ENCODE results near the gene MPV17. TPM values are rescaled to one million over a fixed set of nuclear protein-coding genes. Genes with fewer than 3 reads are reported as not detected.
A peak's percentile ranks its signal among the peaks of the same experiment; 100 is the strongest.
"Not testable (repeated sequence)": the region's sequence is repeated elsewhere in the genome, so short reads cannot be mapped to it uniquely, and the experiment has no call there.

MPV17 gene, protein sequence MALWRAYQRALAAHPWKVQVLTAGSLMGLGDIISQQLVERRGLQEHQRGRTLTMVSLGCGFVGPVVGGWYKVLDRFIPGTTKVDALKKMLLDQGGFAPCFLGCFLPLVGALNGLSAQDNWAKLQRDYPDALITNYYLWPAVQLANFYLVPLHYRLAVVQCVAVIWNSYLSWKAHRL
- 65.6 and 76.2 TPM in 2 replicates for polyA plus RNA-seq (2014; cell fraction: cytosol; rRNA removed)
- polyA plus RNA-seq (2014; cell fraction: nucleus; rRNA removed): 122 and 139 TPM in 2 replicates

DNA sequence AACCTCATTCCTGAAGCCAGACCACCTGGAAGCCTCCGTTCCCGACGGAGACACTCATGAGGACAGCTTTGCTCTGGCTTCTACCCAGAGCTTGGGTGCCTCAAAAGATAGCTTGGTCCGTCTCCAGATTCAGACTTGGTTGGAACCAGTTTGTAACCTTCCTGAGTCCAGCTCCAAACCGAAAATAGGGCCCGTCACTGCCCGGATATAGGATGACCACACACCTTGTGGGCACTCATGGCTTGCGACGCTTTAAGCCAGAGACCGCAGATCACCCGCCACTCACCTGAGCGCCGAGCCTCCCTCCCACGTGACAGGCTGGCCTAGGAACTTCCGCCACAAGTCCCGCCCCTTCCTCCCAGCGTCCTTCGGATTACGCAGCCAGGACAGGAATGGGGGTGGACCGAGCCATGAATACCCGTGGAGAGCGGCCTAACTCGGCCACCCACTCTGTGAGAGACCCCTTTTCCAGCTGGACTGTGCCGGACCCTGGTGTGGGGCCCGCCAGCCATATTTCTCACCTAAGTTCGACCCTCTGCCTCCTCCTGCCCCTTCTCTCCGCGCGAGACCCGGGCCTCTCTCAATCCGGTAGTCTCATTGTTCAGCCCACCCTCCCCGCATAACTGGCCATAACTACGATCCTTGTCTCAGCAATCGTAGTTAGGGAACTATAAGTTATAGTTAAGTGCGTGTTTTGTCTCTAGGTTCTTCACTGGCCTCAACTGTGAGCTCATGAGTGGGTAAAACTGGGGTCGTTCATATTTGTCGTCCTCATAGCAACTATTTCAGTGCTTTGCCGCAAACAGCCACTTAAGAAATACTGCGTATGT, at the start of gene MPV17:
Gene MPV17, minus strand, starts transcription at position 332 of the 830 bp plus-strand sequence. CDS start 580 bp downstream, outside the sequence.
- DNase-seq (ENCODE audit: low spot score): peak; percentile 86

DNA sequence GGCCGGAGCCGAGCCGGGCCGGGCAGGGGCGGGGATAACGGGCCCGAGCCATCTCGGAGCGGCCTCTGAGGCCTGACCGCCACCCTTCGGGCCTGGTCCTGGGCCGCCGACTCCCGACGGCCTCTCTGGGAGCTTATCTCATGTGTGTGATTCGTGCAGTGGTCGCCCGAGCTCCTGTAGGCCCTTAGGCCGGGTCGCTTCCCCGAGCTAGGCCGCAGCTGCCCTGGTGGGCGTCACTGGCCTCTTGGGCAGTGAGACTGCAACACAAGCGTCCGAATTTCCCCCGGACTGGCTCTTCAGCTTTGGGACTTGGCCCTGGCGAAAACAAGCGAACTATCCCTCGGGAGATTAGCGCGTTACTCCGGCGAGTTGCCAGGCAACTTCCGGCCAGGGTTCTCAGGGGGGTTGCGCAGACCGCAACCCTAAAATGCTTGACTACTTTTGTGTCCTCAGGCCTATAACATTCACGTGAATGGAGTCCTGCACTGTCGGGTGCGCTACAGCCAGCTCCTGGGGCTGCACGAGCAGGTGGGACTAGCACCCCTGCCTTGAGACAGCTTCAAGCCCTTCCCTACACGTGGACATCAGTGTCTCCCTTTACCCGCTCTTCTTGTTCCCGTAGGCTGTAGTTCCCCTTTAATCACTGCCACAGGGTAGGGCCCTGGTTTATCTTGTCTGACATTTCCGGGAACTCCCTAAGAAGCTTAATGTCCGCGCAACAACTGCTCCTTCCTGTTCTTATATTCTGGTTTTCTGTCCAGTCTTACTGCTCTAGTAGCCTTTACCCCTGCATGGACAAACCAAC, 48.1 kb upstream of the MPV17 start:
- DNase-seq (ENCODE audit: low spot score): no peak

DNA sequence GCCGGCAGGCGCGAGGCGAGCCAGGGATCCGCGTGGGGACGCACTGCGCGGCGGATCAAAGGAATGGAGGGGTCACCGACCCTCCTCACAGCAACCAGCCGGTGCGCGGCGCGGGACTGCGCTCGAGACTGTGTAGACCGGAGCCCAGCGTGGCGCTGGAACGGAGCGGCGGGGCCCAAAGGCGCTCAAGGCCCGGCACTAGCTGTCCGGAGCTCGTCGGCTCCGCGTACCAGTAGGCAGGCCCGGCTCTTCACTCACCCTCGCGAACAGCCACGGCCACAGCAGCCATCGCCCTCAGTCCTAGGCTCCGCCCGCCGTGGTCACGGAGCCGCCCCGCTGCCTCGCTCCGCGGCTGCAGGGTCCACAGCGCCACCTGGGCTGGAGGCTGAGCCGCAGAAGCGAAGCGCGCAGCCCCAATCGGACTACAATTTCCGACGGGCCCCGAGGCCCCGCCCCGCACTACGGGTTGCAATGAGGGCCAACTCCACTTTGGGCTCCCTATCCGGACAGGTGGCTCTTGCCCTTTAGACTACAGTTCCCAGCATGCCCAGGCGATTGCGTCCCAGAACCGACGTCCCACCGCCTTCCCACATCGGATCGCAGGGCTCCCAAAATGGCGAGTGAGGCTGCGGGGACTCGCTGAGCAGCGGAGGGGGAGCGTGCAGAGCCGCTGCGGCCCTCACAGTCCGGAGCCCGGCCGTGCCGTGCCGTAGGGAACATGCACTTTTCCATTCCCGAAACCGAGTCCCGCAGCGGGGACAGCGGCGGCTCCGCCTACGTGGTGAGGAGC, 47.3 kb upstream of the MPV17 start, which contains the start of the genes EIF2B4 and SNX17:
Gene EIF2B4, minus strand, starts transcription at position 313 of the 790 bp plus-strand sequence. Its CDS starts 24 bp downstream, at position 289.
Gene SNX17, plus strand, starts transcription at position 591 of the 790 bp plus-strand sequence. Its CDS starts 128 bp downstream, at position 719.
- peak; percentile 97 for DNase-seq (ENCODE audit: low spot score)

DNA sequence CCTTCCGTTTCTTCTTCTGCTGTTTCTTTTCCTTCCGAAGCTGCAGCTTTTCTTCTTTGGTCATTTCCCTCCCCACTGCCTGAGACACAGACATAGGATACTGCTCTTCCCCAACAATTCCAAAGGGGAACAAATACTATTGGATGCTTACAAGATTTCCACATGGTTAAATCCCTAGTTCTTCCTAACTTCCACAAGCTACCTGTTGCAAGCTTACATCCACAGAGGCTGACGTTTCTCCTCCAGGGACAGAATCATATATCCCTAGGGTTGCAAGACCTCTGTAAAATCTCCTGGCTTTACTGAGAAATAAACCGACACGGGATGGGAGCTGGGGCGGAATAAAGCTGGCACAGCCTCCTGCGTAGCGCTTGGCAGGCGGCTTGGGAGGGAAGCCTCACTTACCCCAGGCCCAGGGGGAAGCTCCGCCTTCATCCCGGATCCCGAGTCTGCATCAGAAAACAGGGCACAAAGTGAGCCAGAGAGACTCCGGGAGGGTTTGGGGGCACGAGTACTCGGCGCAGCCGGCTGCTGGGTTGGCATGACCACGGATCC, 46.7 kb upstream of the MPV17 start:
- DNase-seq (ENCODE audit: low spot score): no peak

DNA sequence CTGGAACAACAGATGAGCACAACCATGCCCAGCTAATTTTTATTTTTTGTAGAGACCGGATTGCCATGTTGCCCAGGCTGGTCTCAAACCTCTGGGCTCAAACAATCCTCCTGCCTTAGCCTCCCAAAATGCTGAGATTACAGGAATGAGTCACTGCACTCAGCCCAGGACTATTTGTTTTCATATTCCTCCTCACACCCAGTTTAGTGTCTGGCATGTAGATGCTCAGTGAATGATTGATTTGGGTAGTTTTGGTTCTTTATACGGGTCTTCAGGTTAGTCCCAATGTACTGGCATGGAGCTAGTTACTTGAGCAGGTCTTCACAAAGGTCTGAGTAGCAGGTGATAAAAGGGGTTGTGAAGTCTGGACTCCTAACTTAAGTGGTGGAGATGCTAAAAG, 41.0 kb upstream of the MPV17 start:
- DNase-seq (ENCODE audit: low spot score): no peak

DNA sequence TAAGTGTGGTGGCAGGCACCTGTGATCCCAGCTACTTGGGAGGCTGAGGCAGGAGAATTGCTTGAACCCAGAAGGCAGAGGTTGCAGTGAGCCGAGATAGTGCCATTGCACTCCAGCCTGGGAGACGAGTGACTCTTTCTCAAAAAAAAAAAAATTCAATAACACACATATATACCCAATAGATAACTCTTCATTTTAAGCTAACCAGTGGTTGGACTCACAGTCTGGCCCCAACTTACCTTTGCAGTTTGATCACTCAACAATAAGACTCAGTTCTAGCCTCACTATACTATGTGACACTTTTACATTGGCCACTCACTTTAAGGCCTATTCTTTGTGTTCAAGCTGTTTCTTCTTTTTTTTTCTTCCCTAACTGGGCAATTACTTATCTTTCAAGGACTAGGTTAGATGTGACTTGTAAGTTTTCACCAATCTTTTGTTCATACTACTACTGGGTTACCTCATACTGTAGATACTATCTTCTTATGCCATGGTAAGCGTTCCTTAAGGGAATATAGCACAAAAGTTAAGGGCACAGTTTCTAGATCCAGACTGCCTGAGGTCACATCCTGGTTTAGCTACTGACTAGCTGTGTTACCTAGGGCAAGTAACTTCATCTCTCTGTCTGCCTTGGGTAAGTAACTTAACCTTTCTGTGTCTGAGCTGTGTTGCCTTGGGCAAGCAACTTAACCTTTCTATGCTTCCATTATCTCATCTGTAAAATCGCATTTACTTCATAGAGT, 40.0 kb upstream of the MPV17 start:
- DNase-seq (ENCODE audit: low spot score): no peak

DNA sequence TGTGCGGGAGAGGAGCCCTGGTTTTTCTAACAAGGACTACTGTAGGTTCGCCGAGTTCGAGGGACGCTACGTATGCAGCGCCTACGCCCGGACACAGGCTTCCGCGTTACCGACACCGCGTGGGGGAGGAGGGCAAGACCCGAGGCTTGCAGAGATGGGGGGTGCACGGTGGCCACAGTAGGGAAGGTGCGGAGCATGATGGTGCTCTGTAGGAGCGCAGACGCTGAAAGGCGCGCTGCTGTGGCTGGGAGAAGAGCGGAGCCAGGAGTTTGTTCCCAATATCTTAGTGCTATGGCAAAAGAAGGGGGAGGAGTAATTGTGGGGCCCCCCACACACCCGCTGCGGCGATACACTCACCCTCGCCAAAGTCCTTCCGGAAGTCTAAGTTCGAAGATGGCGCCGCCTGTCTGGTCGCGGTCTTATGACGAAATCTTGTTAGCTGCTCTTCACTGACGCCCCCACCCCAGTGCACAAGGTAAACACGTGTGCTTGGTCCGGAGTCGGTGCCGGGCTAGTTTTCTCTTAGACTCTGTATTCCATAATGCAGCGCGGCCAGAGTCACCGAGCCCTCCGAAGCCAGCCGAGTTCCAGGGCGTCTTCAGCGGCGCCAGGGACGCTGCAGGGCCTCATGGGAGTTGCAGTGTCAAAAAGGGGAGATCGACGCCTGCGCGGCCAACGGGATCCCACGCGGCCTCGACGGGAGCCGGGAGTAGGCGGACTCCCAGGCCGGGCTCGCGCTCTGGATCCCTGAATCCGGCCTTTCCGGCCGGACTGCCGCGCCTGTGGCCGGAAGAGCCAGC, 33.7 kb upstream of the MPV17 start, which contains the start of gene GTF3C2:
Gene GTF3C2, minus strand, starts transcription at position 383 of the 800 bp plus-strand sequence. CDS start 13,210 bp downstream, outside the sequence.
- DNase-seq (ENCODE audit: low spot score): peak; percentile 98

DNA sequence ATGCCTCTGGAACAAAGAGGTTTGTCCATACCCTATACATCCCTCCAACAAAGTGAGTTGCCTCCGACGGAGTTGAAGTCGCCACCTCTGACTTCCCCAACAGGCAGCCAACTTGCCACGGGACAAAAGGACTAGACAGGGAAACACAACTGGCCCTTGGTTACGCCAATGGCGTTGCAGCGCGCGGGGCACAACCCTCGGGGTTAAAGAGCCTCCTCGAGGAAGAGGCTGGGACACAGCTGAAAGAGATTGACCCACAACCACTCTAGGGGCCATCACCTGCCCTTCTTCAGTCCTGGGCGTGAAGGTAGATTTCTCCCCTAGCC, 33.1 kb upstream of the MPV17 start:
- DNase-seq (ENCODE audit: low spot score): peak; percentile 44

DNA sequence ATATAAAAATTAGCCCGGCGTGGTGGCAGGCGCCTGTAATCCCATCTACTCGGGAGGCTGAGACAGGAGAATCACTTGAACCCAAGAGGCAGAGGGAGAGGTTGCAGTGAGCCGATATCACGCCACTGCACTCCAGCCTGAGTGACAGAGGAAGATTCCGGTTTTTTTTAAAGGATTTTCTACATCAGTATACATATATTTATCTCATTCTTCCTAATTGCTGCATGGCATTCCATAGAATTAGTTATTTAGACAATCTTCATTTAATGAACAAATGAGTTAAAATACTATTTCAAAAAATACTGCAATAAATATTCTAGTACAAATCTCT, 31.7 kb upstream of the MPV17 start:
- no peak for DNase-seq (ENCODE audit: low spot score)

DNA sequence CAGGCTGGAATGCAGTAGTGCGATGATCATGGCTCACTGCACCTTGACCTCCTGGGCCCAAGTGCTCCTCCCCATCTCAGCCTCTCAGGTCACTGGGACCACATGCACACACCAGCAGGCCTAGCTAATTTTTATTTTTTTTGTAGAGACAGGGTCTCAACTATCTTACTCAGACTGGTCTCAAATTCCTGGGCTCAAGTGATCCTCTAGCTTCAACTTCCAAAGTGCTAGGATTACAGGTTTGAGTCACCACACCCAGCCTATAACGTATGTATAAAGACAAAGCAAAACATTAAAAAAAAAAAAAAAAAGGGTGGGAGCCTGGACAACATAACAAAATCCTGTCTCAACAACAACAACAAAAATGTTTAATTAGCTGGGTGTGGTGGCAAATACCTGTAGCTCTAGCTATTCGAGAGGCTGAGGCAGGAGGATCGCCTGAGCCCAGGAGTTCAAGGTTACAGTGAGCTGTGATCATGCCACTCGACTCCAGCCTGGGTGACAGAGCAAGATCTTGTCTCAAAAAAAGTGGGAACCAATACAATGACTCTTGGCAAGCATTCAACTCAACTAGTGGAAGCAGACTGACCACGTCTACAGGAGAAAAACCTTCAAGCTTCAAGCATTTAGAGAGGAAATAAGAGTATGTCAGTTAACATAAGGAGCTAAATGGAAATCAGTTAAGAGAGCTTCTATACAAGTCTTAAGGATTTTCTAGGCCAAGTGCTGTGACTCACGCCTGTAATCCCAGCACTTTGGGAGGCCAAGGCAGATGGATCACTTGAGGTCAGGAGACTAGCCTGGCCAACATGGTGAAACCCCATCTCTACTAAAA, 31.1 kb upstream of the MPV17 start:
- no peak for DNase-seq (ENCODE audit: low spot score)

DNA sequence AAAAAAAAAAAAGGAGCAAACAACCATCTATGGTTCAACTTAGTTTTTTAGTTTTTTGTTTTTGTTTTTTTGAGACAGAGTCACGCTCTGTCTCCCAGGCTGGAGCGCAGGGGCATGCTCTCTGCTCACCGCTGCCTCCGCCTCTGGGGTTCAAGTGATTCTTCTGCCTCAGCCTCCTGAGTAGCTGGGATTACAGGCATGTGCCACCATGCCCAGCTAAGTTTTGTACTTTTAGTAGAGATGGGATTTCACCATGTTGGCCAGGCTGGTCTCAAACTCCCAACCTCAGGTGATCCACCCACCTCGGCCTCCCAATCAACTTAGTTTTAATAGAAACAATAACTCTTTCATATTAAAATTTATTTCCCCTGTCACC, 30.5 kb upstream of the MPV17 start:
- not testable (repeated sequence) for DNase-seq (ENCODE audit: low spot score)

DNA sequence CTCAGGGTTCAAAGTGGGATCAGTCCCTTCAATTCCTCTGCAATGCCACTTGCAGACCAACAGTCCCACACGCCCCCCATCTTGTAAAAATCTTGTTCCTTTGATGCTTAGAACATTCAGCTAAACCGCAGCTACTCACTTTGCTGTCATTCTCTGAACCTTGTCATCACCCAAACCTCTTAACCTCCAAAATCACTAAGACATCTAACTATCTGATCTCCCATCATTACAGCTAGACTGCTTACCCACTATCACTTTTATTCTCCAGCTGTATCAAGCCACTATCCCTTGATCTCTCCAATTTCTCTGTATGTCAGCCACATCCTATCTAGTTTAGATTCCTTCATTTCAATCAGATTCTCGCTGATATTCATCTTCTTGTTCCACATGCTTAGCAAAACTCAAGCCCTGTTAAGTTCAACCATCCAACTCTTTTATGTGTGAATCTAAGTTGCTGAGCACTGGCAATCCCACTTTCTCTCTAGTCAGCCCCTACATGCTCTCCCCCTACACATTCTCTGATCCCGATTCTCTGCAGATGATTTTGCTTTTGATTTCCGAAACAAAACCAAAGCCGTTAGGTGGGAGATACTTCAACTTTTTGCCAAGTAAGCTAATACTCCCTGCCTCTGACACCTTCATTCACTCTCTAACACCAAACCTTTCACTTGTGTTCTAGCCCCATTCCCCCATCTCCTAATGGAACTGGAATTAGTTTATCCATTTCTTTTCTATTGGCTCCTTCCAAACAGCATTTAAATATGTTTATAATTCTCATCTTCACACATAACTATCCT, 29.1 kb upstream of the MPV17 start:
- DNase-seq (ENCODE audit: low spot score): no peak

DNA sequence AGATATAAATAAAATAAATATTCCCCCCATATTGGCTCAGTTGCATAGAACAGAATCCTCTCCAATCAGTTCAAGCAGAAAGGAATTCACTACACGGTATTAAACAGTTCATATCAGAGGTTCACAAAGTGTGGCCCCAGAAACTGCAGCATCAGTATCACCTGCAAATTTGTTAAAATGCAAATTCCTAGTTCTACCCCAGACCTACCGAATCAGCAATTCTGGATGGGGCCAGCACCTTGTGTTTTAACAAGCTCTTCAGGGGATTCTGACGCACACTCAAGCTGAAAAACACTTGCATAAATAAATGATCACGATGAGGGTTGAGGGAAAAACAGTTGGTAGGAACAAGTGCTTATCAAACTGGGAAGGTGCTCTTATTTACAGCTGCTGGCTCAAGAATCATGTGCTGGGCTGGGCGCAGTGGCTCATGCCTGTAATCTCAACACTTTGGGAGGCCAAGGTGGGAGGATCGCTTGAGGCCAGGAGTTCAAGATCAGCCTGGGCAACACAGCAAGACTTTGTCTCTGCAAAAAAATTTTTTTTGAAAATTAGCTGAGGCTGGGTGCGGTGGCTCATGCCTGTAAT, 27.3 kb upstream of the MPV17 start:
- DNase-seq (ENCODE audit: low spot score): no peak

DNA sequence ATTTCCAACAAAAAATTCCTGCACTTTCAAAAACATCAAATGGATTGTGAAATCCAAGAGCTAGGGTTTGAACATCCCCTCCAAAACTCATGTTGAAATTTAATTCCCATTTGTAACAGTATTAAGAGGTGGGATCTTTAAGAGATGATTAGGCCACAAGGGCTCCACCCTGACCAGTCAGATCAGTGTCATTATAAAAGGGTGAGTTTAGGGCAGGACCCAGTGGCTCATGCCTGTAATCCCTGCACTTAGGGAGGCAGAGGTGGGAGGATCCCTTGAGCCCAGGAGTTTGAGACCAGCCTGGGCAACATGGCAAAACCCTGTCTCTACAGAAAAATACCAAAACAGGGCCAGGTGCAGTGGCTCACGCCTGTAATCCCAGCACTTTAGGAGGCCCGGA, 24.7 kb upstream of the MPV17 start:
- DNase-seq (ENCODE audit: low spot score): no peak

DNA sequence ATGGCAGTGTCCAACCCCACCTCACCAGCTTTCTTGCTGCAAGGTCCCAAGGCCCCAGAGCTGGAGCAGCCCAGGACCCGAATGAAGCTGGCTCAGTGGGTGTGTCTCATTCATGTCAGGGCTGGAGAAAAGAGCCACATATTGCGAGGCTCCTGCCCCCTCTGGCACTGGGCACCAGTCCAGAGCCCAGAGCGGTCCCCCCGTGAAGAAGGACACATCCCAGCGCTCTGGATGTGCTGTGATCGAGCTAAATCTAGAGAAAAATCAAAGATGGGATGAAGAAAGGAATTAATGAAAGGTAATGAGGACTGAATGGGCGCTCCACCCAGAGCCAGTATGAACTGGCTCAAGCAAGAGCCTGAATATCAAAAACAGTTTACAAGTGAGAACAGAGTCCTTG, 13.3 kb upstream of the MPV17 start:
- no peak for DNase-seq (ENCODE audit: low spot score)

DNA sequence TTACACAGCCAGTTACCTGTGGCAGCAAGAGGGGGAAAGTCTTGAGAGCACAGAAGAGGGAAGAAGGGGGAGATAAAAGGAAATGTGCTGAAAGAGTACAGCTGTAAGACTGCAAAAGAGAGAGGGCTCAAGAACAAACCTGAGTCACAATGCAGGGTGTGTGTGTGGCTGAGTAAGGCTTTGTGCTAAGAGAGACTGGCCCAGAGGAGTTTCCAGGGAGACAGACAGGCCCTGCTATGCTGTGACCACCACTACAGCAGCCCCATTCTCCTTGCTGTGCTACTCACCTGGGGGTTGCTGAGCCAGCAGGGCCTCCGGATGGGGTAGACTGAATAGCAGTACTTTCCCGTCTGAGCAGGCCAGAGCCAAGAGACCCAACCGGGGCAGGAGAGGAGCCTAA, 12.4 kb upstream of the MPV17 start:
- no peak for DNase-seq (ENCODE audit: low spot score)

DNA sequence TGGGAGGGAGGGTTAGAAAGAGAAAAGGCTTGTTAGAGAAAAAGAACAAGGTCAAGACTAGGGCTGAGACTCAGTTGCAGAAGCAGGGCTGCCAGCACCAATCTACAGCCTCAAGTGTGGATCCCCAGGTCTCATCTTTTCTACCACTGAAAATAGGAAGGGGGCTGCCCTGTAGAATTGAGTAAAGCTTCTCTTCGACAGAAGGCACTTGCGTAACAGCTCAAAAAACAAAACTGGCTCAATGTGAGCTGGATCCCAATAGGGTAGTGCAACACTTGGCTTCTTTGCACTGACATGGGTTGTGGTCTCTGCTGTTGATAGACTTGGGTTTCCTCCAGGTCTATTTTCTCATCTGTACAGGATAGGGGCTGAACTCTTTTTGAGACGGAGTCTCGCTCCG, 1.8 kb upstream of the MPV17 start:
- DNase-seq (ENCODE audit: low spot score): no peak

Data from SK-N-DZ (cell line).